Activated naive CD4-positive, alpha-beta T cell treated with anti-CD3 and anti-CD28 coated beads for 36 hours (primary cell): ENCODE data around the gene CHST6. TPM values are rescaled to one million over a fixed set of nuclear protein-coding genes. Genes with fewer than 3 reads are reported as not detected.
"Not testable (repeated sequence)": the region's sequence is repeated elsewhere in the genome, so short reads cannot be mapped to it uniquely, and the experiment has no call there.

Source experiments
- CTCF ChIA-PET: fragments of 350-600 bp; sonication (Branson Sonifier 250); formaldehyde crosslinking; loops from one replicate; lab custom pipeline; 2021; ENCODE audit warnings: antibody characterized with exemption; lab: Charles Lee
- DNase-seq: peaks from one replicate; pipeline ENCODE4 v3.0.0-alpha.2; 2020
- H3K27ac Mint-ChIP-seq: one replicate; pipeline ENCODE4 v1.8.0; 2021; ENCODE audit warnings: mild to moderate bottlenecking, mixed read lengths
- H3K27me3 Mint-ChIP-seq: one replicate; pipeline ENCODE4 v1.8.0; 2021; ENCODE audit warnings: low read depth, mixed read lengths
- H3K36me3 Mint-ChIP-seq: one replicate; pipeline ENCODE4 v1.8.0; 2021; ENCODE audit warnings: low read depth, mixed read lengths
- H3K4me1 Mint-ChIP-seq: one replicate; pipeline ENCODE4 v1.8.0; 2021; ENCODE audit warnings: low read depth, mixed read lengths
- H3K4me3 Mint-ChIP-seq: one replicate; pipeline ENCODE4 v1.8.0; 2021; ENCODE audit warnings: mild to moderate bottlenecking, moderate library complexity, mixed read lengths
- H3K9me3 Mint-ChIP-seq: one replicate; pipeline ENCODE4 v1.8.0; 2021; ENCODE audit warnings: mixed read lengths
- intact Hi-C: fragments of 100-400 bp; cut with micrococcal nuclease; formaldehyde crosslinking; loops from one replicate; pipeline ENCODE4 v1.15.1; 2023
- total RNA-seq, 2 experiments: library from RNA; stranded (reverse); gene quantifications; one replicate each; pipeline ENCODE4 v1.2.3, GENCODE V29; 2021

The CHST6 gene
- total RNA-seq, 2 experiments from 2014 or later: not detected

DNA sequence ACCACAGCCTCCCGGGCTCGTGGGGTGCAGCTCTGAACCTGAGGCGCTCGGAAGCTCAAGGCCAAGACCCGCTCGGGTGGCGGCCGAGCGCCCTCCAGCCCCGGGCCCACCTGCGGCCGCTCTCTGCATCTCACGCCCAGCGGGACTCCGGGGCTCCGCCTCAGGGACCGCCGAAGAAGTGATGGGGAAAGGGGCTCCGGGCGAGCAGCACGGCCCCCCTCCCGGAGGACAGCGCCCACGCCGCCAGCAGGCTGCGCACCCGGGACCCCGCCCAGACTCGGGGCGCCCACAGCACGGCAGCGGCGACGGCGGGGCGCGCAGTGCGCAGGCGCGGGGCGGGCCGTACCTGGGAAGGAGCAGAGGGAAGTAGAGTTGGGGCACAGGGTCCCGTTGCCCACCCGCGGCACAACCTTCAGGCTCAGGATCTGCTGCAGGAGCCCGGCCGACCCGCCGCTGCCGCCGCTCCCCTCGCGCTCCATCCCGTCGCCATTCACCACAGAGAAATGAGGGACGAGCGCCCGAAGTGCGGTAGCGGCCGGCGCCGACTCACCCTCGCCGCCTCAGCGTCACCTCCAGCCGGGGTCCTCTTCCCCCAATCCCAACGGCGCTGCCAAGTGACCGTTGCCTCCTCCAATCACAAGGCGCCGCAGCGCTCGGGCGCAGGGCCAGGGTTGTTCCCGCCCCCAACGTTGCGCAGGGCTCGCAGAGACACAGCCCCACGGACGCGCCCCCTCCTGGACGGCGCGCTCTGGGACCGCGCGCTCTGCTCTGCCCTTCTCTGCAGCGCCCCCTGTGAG lies 30.9 kb downstream of the CHST6 start, which contains the start of gene TMEM170A:
Gene TMEM170A, minus strand, starts transcription at position 568 of the 797 bp plus-strand sequence. Its CDS starts 89 bp downstream, at position 479.
- Mint-ChIP-seq H3K27me3 (no peaks in the 10 kb centered on the region), H3K4me3 (peak within 1 kb of the TSS; percentile 87), H3K36me3 (peaks cover 4% of the 10 kb centered on the region), H3K9me3 (no peaks in the 10 kb centered on the region), H3K4me1 (peaks cover 43% of the 10 kb centered on the region), H3K27ac (peak within 1 kb of the TSS; percentile 88)
- CTCF ChIA-PET: interaction anchor here (0.7 to 2.0 kb wide), 26 partner anchors 8 to 357 kb away, joined by 3 to 13 read pairs (median 4); partner anchors contain the start of genes CFDP1, GABARAPL2, KARS1 and TERF2IP
- intact Hi-C loops: loop anchor here (1.0 to 5.0 kb wide), 15 partner anchors 31 to 1726 kb away; partner anchors contain the start of genes ADAT1, CFDP1, KARS1 and MLKL
- peak; percentile 99 for DNase-seq

DNA sequence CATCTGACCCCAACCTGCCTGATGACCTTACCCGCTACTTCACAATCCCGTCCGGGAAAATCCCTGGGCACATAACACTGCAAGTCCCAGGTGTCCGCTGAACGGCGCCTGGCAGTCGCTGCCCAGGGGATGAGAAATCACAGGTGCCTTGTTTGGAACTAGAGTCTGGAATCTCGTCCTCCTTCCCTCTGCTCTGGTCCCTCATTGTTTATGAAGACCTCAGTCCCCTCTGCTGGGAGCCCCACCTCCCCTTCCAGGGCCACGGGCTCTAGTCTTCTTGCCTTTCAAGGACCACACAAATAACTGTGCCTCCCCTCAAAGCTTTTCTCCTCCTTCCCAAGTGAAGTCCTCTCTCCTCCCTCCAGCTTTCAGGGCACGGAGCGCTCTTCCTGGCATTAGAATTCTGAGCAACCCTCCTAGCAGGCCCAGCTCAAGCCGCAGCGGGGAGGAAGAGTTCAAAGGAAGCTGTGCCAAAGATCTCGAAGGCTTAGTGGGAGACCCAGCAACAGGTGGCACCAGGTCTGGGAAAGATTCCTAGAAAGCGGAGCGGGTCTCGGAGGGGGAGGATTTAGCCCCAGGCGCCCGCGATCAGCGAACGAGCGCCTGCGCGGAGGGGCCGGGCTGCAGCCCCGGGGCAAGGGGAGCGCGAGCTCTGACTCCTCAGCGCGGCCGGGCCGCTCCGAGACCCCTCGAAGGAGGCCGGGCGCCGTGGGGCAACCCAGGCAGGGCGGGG lies 31.7 kb downstream of the CHST6 start:
- Mint-ChIP-seq H3K4me3 (peak overlapping the region; percentile 87), H3K4me1 (peaks cover 47% of the 10 kb centered on the region), H3K27ac (peak overlapping the region; percentile 88)
- H3K27me3 Mint-ChIP-seq, H3K9me3 Mint-ChIP-seq, H3K36me3 Mint-ChIP-seq: not testable (repeated sequence)
- peak; percentile 30 for DNase-seq
- intact Hi-C loops: loop anchor here (1.0 to 5.0 kb wide), 15 partner anchors 30 to 1727 kb away; partner anchors contain the start of genes ADAT1, CFDP1, KARS1 and MLKL
- CTCF ChIA-PET: interaction anchor here (0.7 to 1.3 kb wide), 4 partner anchors 9 to 357 kb away, joined by 3 to 5 read pairs (median 3); no protein-coding TSS in a partner anchor

GRCh38 chr16:75462806-75463205 lies 32.4 kb downstream of the CHST6 start:
- H3K36me3 Mint-ChIP-seq: peaks cover 4% of the 10 kb centered on the region
- H3K4me3 Mint-ChIP-seq: peak overlapping the region; percentile 87
- intact Hi-C loops: loop anchor here (5.0 kb wide), 1 partner anchor 1166 kb away; the partner anchor contains the start of gene PSMD7
- CTCF ChIA-PET: interaction anchor here (1.2 kb wide), 1 partner anchor 232 kb away, joined by 5 read pairs; no protein-coding TSS in a partner anchor
- H3K27me3 Mint-ChIP-seq: no peaks in the 10 kb centered on the region
- H3K4me1 Mint-ChIP-seq: peaks cover 53% of the 10 kb centered on the region
- H3K27ac Mint-ChIP-seq: peak overlapping the region; percentile 88
- H3K9me3 Mint-ChIP-seq: no peaks in the 10 kb centered on the region
- no peak for DNase-seq

DNA sequence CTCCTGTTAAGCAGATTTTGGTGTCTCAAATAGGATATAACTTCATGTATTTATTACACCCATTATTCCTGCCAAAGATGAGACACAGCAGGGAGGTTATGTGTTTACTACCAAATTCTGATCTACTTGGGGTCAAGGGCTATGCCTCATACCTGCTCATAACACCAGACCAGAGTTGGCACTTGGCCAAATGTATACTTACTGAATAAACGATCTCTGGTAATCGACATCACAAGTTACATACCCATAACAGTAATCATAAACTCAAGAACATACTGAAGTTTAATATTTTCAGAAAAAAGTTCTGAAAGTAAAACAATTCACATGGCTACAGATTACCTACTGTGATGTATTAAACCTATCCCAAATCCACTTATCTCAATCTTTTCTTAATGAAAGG lies 33.7 kb downstream of the CHST6 start:
- no peak for DNase-seq
- peaks cover 52% of the 10 kb centered on the region for H3K4me1 Mint-ChIP-seq
- intact Hi-C loops: loop anchor here (5.0 kb wide), 1 partner anchor 1164 kb away; the partner anchor contains the start of gene PSMD7
- CTCF ChIA-PET: no interaction called here
- no peaks in the 10 kb centered on the region for H3K9me3 Mint-ChIP-seq
- H3K36me3 Mint-ChIP-seq: peaks cover 4% of the 10 kb centered on the region
- H3K27ac Mint-ChIP-seq: no peak overlapping the region
- no peaks in the 10 kb centered on the region for H3K27me3 Mint-ChIP-seq
- no peak overlapping the region for H3K4me3 Mint-ChIP-seq

- Mint-ChIP-seq H3K36me3 (peaks cover 4% of the 10 kb centered on the region), H3K9me3 (no peaks in the 10 kb centered on the region), H3K4me1 (peaks cover 54% of the 10 kb centered on the region), H3K27me3 (no peaks in the 10 kb centered on the region), H3K27ac (no peak overlapping the region), H3K4me3 (no peak overlapping the region)
- intact Hi-C loops: loop anchor here (5.0 kb wide), 1 partner anchor 1163 kb away; the partner anchor contains the start of gene PSMD7
- CTCF ChIA-PET: interaction anchor here (0.7 kb wide), 1 partner anchor 127 kb away, joined by 3 read pairs; no protein-coding TSS in a partner anchor
- DNase-seq: no peak
These were observed 34.8 kb downstream of the CHST6 start for GRCh38 chr16:75460446-75460845.

DNA sequence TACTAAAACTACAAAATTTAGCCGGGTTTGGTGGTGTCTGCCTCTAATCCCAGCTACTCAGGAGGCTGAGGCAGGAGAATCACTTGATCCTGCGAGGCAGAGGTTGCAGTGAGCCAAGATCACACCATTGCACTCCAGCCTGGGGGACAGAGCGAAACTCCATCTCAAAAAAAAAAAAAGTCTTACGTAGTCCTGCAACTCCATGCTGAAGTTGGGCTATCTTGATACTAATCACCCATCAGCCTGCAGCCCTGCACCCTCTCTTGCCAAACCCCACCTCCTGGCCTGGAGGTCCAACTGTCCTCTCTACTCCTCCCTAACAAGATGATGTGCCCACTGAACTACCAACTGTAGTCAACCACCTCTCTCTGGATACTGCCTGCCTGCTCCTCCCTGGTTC lies 35.5 kb downstream of the CHST6 start:
- H3K4me3 Mint-ChIP-seq: no peak overlapping the region
- peaks cover 4% of the 10 kb centered on the region for H3K36me3 Mint-ChIP-seq
- H3K9me3 Mint-ChIP-seq: no peaks in the 10 kb centered on the region
- intact Hi-C loops: loop anchor here (5.0 kb wide), 1 partner anchor 1162 kb away; the partner anchor contains the start of gene PSMD7
- peaks cover 52% of the 10 kb centered on the region for H3K4me1 Mint-ChIP-seq
- H3K27me3 Mint-ChIP-seq: no peaks in the 10 kb centered on the region
- CTCF ChIA-PET: no interaction called here
- H3K27ac Mint-ChIP-seq: no peak overlapping the region
- no peak for DNase-seq

DNA sequence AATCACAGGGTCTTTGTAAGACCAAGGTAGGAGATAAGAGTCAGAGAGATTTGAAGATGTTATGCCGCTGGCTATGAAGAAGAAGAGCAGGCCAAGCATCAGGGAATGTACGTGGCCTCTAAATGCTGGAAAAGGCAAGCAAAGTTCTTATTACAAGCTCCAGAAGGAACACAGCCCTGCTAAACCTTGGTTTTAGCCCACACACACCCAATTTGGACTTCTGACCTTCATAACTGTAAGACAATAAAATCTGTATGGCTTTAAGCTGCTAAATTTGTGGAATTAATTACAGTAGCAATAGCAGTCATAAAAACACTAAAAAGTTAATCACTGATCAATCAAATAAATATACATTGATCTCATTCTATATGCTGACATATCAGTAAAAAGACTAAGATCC lies 36.8 kb downstream of the CHST6 start:
- peaks cover 4% of the 10 kb centered on the region for H3K36me3 Mint-ChIP-seq
- H3K4me3 Mint-ChIP-seq: no peak overlapping the region
- H3K27ac Mint-ChIP-seq: no peak overlapping the region
- intact Hi-C loops: no loop called here
- CTCF ChIA-PET: no interaction called here
- no peaks in the 10 kb centered on the region for H3K27me3 Mint-ChIP-seq
- peaks cover 56% of the 10 kb centered on the region for H3K4me1 Mint-ChIP-seq
- no peak for DNase-seq
- H3K9me3 Mint-ChIP-seq: no peaks in the 10 kb centered on the region

DNA sequence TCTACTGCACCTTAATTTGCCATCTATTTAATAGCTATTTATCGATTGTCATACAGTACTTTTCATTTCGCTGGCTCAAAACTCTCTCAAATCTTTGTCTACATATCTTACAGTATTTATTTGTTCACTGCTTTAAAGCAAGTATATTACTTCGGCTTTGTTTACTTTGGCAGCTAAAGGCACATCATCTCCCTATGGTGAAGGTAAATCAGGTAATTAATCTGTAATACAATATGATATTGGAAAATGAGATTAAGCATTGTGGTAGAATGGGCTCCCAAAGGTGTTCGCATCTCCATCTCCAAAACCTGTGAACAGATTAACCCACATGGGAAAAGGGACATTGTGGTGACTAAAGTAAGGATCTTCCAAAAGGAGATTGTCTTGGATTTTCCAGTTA lies 37.2 kb downstream of the CHST6 start:
- H3K27me3 Mint-ChIP-seq: no peaks in the 10 kb centered on the region
- H3K9me3 Mint-ChIP-seq: no peaks in the 10 kb centered on the region
- H3K4me1 Mint-ChIP-seq: peaks cover 54% of the 10 kb centered on the region
- CTCF ChIA-PET: no interaction called here
- DNase-seq: no peak
- intact Hi-C loops: no loop called here
- H3K36me3 Mint-ChIP-seq: peaks cover 4% of the 10 kb centered on the region
- H3K4me3 Mint-ChIP-seq: no peak overlapping the region
- no peak overlapping the region for H3K27ac Mint-ChIP-seq

- Mint-ChIP-seq H3K27ac (no peak overlapping the region), H3K36me3 (peaks cover 3% of the 10 kb centered on the region), H3K4me3 (no peak overlapping the region), H3K4me1 (peaks cover 50% of the 10 kb centered on the region), H3K27me3 (no peaks in the 10 kb centered on the region), H3K9me3 (no peaks in the 10 kb centered on the region)
- DNase-seq: no peak
- intact Hi-C loops: no loop called here
- CTCF ChIA-PET: interaction anchor here (0.9 kb wide), 1 partner anchor 58 kb away, joined by 3 read pairs; no protein-coding TSS in a partner anchor
These were observed 37.7 kb downstream of the CHST6 start for GRCh38 chr16:75457485-75458021.

GRCh38 chr16:75456971-75457370 lies 38.3 kb downstream of the CHST6 start:
- Mint-ChIP-seq H3K4me1 (peaks cover 44% of the 10 kb centered on the region), H3K4me3 (no peak overlapping the region), H3K27me3 (no peaks in the 10 kb centered on the region), H3K9me3 (no peaks in the 10 kb centered on the region), H3K36me3 (peaks cover 3% of the 10 kb centered on the region), H3K27ac (no peak overlapping the region)
- intact Hi-C loops: no loop called here
- DNase-seq: no peak
- CTCF ChIA-PET: interaction anchor here (0.9 to 1.6 kb wide), 2 partner anchors 15 to 58 kb away, joined by 3 to 4 read pairs; no protein-coding TSS in a partner anchor

GRCh38 chr16:75456486-75456885 lies 38.8 kb downstream of the CHST6 start:
- H3K36me3 Mint-ChIP-seq, H3K27ac Mint-ChIP-seq, H3K4me3 Mint-ChIP-seq, H3K27me3 Mint-ChIP-seq, DNase-seq, intact Hi-C loops, H3K9me3 Mint-ChIP-seq: not testable (repeated sequence)
- peaks cover 39% of the 10 kb centered on the region for H3K4me1 Mint-ChIP-seq
- CTCF ChIA-PET: interaction anchor here (0.9 to 1.6 kb wide), 3 partner anchors 8 to 59 kb away, joined by 3 to 5 read pairs (median 4); partner anchors contain the start of gene TMEM170A
